ENCODE measurements around the gene RPL13A.

- no peak; the same call in 1 of the 2 replicates for TF ChIP-seq POLR2AphosphoS5 (IDR thresholded peaks at IDR 0.05; ENCODE audit: low read depth, low read length)
- TF ChIP-seq CTCF (IDR thresholded peaks at IDR 0.05): no peak
- TF ChIP-seq REST (IDR thresholded peaks at IDR 0.05; ENCODE audit: insufficient read depth in 1 of 2, low read depth in 2 of 2, low read length in 1 of 2): no peak
- TF ChIP-seq TCF7L2 (IDR thresholded peaks at IDR 0.05; ENCODE audit: low read depth, low read length): no peak
- TF ChIP-seq SIN3A (IDR thresholded peaks at IDR 0.05; ENCODE audit: borderline replicate concordance, insufficient read depth, low read depth, low read length): no peak
Observed at GRCh38 chr19:49488046-49488862, 846 bp downstream of the RPL13A start.
